ENCODE data around the gene COMMD4.

DNA sequence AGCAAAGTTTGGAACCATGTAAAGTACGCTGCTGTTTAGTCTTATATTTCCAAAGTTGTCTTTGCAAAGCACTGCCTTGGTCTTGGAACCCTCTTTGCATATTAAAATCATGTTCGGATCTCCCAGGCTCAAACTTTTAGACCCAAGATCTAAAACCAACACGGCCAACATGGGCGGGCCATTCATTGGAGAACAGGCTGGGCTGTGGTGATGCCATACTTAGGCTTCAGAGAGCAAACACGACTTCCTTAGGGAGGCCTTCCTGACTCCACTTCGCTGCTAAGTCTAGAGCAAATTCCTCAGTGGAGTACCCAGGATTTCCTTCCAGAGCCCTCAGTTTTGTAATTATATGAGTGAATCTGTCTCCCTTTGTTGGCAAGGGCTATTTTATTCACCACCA is 29.0 kb downstream of the COMMD4 start:
- TF ChIP-seq EZH2 (IDR thresholded peaks at IDR 0.05; ENCODE audit: low read length, missing control alignments) = no peak
- TF ChIP-seq, protein P1, sequence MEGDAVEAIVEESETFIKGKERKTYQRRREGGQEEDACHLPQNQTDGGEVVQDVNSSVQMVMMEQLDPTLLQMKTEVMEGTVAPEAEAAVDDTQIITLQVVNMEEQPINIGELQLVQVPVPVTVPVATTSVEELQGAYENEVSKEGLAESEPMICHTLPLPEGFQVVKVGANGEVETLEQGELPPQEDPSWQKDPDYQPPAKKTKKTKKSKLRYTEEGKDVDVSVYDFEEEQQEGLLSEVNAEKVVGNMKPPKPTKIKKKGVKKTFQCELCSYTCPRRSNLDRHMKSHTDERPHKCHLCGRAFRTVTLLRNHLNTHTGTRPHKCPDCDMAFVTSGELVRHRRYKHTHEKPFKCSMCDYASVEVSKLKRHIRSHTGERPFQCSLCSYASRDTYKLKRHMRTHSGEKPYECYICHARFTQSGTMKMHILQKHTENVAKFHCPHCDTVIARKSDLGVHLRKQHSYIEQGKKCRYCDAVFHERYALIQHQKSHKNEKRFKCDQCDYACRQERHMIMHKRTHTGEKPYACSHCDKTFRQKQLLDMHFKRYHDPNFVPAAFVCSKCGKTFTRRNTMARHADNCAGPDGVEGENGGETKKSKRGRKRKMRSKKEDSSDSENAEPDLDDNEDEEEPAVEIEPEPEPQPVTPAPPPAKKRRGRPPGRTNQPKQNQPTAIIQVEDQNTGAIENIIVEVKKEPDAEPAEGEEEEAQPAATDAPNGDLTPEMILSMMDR (conservative IDR thresholded peaks at IDR 0.05 in 1 of 2, IDR thresholded peaks at IDR 0.05 in 1 of 2; ENCODE audit: low read depth in 1 of 2, low read length in 2 of 2) = no peak

Measured in fibroblast of lung (primary cell).